Esophagus muscularis mucosa (tissue), 4 donors: ENCODE results near the gene PADI6.

Source experiments
- EP300 ChIP-seq: sonication (generic); formaldehyde crosslinking; IDR thresholded peaks from one replicate; pipeline ENCODE4 v1.6.1; 2017; ENCODE audit warnings: antibody characterized with exemption
- POLR2A ChIP-seq: fragments of 450-650 bp; IDR thresholded peaks from one replicate; pipeline ENCODE4 v1.6.1; 2017; ENCODE audit warnings: antibody characterized with exemption, moderate library complexity, mild to moderate bottlenecking, low read depth
- POLR2AphosphoS5 ChIP-seq, 2 donors: sonication (generic); formaldehyde crosslinking; IDR thresholded peaks; one replicate each; pipeline ENCODE4 v1.6.1; 2017; ENCODE audit warnings: antibody characterized with exemption in 2 of 2
- TF ChIP-seq, protein P1 (sequence below), 3 experiments: fragments of 200-600 bp in 2 of 3; fragments of 450-650 bp in 1 of 3; sonication (generic) in 2 of 3; IDR thresholded peaks; one replicate each; pipeline ENCODE4 v1.5.1; 2017 to 2019; ENCODE audit warnings: antibody characterized with exemption in 3 of 3, mild to moderate bottlenecking in 2 of 3, moderate library complexity in 1 of 3

DNA sequence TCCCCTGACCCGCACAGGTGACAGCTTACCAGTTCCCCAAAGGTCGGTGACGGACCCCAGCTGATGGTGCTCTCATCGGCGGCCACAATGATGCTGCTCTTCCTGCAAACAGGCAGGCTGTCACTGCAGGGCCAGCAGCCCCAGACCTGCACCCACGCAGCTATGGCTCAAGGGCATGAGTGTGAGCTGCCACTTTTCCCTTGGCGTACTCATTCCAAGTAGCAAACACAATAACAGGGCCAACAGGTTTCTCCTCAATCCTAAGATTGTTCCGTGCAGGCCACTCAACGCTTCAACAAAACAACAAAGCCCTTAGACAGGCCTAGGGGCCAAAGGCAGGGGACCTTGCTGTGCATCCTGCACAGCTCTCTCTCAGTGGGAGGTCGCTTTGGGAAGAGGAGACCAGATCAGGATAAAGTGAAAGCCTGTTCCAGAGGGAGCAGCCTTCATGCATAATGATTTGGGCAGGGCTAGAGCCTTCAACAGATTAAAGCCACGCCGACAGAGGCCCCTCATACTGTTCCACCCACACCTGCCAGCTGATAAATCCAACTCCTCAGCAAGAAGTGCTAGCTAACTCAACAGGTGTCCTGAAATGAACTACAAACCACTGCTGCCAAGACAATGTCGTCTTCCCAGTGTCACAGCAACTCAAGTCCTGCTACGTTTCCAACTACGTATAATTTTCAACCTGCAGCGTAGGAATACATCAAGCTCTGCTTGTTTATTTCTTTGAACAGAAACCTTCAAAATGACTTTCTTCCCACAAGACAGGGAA, 40.3 kb downstream of the PADI6 start:
- TF ChIP-seq, protein P1, sequence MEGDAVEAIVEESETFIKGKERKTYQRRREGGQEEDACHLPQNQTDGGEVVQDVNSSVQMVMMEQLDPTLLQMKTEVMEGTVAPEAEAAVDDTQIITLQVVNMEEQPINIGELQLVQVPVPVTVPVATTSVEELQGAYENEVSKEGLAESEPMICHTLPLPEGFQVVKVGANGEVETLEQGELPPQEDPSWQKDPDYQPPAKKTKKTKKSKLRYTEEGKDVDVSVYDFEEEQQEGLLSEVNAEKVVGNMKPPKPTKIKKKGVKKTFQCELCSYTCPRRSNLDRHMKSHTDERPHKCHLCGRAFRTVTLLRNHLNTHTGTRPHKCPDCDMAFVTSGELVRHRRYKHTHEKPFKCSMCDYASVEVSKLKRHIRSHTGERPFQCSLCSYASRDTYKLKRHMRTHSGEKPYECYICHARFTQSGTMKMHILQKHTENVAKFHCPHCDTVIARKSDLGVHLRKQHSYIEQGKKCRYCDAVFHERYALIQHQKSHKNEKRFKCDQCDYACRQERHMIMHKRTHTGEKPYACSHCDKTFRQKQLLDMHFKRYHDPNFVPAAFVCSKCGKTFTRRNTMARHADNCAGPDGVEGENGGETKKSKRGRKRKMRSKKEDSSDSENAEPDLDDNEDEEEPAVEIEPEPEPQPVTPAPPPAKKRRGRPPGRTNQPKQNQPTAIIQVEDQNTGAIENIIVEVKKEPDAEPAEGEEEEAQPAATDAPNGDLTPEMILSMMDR (IDR thresholded peaks at IDR 0.05), result no peak
- no peak for TF ChIP-seq EP300
- TF ChIP-seq POLR2AphosphoS5 (IDR thresholded peaks at IDR 0.05), result no peak
- TF ChIP-seq POLR2A, result no peak
